ENCODE data around the gene FAM180B. TPM values are rescaled to one million over a fixed set of nuclear protein-coding genes. Genes with fewer than 3 reads are reported as not detected.

FAM180B gene
- total and polyA plus RNA-seq, 2 experiments from 2014 or later: not detected

DNA sequence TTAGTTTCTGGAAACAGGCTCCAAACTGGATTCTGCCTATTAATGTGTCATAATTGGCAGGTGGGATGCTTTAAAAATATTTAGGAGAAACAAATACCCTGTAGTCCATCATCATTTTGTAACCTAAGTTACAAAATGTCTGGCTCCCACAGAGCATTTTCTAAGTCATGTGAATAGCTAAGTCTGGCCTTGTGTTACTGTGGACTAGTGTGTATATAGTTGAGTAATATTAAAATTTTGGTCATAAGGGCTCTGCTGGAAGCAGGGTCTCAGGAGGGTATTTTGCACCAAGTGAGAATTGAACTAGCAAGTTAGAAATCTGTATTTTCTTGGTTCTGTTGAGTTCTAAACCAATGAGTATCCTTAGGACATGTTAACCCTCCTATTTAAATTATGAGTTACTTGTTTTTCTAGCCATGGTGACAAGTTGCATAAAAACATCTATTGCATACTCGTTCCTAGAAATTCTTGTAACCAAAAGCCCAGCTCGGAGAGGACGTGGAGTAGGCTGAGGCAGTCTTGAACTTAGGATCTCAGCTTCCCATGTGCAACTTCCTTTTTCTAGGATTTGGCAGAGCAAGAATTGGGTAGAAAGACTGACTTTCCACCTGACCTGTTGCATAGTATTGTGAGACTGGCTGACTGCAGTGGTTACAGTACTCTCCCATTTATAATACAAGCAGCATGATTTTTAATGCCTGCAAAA is 15.7 kb upstream of the FAM180B start:
- TF ChIP-seq POLR2AphosphoS5 (IDR thresholded peaks at IDR 0.05; ENCODE audit: low read depth) (no peak), ZNF331 (CRISPR knock-in tag; IDR thresholded peaks at IDR 0.05; ENCODE audit: low read depth) (no peak), ZNF114 (CRISPR knock-in tag; IDR thresholded peaks at IDR 0.05) (no peak), EZH2 (IDR thresholded peaks at IDR 0.05; ENCODE audit: low read depth, unreplicated experiment) (no peak), NANOG (IDR thresholded peaks at IDR 0.05; ENCODE audit: borderline replicate concordance) (no peak), ZNF462 (CRISPR knock-in tag; IDR thresholded peaks at IDR 0.05) (no peak), EZH2phosphoT487 (IDR thresholded peaks at IDR 0.05; ENCODE audit: unreplicated experiment) (no peak), REST (IDR thresholded peaks at IDR 0.05; ENCODE audit: unreplicated experiment) (no peak), STAT1 (IDR thresholded peaks at IDR 0.05; ENCODE audit: unreplicated experiment) (no peak), CREB1 (CRISPR knock-in tag; IDR thresholded peaks at IDR 0.05; ENCODE audit: low read depth) (no peak), JUNB (IDR thresholded peaks at IDR 0.05; ENCODE audit: unreplicated experiment) (no peak)
- TF ChIP-seq, protein P1, sequence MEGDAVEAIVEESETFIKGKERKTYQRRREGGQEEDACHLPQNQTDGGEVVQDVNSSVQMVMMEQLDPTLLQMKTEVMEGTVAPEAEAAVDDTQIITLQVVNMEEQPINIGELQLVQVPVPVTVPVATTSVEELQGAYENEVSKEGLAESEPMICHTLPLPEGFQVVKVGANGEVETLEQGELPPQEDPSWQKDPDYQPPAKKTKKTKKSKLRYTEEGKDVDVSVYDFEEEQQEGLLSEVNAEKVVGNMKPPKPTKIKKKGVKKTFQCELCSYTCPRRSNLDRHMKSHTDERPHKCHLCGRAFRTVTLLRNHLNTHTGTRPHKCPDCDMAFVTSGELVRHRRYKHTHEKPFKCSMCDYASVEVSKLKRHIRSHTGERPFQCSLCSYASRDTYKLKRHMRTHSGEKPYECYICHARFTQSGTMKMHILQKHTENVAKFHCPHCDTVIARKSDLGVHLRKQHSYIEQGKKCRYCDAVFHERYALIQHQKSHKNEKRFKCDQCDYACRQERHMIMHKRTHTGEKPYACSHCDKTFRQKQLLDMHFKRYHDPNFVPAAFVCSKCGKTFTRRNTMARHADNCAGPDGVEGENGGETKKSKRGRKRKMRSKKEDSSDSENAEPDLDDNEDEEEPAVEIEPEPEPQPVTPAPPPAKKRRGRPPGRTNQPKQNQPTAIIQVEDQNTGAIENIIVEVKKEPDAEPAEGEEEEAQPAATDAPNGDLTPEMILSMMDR (conservative IDR thresholded peaks at IDR 0.05; ENCODE audit: low read depth in 2 of 2): no peak
- TF ChIP-seq, protein P2, sequence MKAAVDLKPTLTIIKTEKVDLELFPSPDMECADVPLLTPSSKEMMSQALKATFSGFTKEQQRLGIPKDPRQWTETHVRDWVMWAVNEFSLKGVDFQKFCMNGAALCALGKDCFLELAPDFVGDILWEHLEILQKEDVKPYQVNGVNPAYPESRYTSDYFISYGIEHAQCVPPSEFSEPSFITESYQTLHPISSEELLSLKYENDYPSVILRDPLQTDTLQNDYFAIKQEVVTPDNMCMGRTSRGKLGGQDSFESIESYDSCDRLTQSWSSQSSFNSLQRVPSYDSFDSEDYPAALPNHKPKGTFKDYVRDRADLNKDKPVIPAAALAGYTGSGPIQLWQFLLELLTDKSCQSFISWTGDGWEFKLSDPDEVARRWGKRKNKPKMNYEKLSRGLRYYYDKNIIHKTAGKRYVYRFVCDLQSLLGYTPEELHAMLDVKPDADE (IDR thresholded peaks at IDR 0.05): no peak

More for the DNA sequence above, 15.7 kb upstream of the FAM180B start:
- no peak overlapping the region for H3K27ac Mint-ChIP-seq
- H3K4me1 Mint-ChIP-seq: peaks cover 5% of the 10 kb centered on the region; the same call in 2 of the 3 replicates
- peaks cover 45% of the 10 kb centered on the region for H3K79me2 ChIP-seq (replicated peaks; ENCODE audit: insufficient read depth)
- H3K27ac ChIP-seq (ENCODE audit: low read depth): no peak overlapping the region
- peaks cover 3% of the 10 kb centered on the region for H3K27me3 Mint-ChIP-seq (ENCODE audit: insufficient read depth, low read depth, poor library complexity)
- H3K27me3 ChIP-seq (ENCODE audit: insufficient read depth): no peaks in the 10 kb centered on the region
- H3F3A ChIP-seq (replicated peaks; ENCODE audit: low read depth): peaks cover 10% of the 10 kb centered on the region; the same call in 1 of the 2 replicates
- no peak overlapping the region for H2AFZ ChIP-seq
- H3K9me3 Mint-ChIP-seq: peaks cover 2% of the 10 kb centered on the region; the same call in 1 of the 3 replicates
- H3K36me3 Mint-ChIP-seq (ENCODE audit: low read depth): peaks cover 63% of the 10 kb centered on the region
- no peak overlapping the region for H3K4me3 Mint-ChIP-seq
- peaks cover 13% of the 10 kb centered on the region for H4K20me1 ChIP-seq (replicated peaks; ENCODE audit: insufficient read depth)
- DNase-seq (ENCODE audit: low spot score) (no peak), ATAC-seq (no peak)
- H3K4me2 ChIP-seq: no peak overlapping the region
- peaks cover 23% of the 10 kb centered on the region for H3K36me3 ChIP-seq (ENCODE audit: insufficient read depth)
- no peaks in the 10 kb centered on the region for H3K4me1 ChIP-seq (ENCODE audit: insufficient read depth)
- no peaks in the 10 kb centered on the region for H3K9me2 ChIP-seq (ENCODE audit: insufficient read depth)
- H3K4me3 ChIP-seq: no peak overlapping the region
